Hepatocyte (in vitro differentiated cells): ENCODE results near the gene ZNF189. TPM values are rescaled to one million over a fixed set of nuclear protein-coding genes. Genes with fewer than 3 reads are reported as not detected.

Source experiments
- DNase-seq: peaks from one replicate; pipeline ENCODE4 v3.0.0-alpha.2; 2016; ENCODE audit warnings: low spot score
- H2AFZ ChIP-seq: fragments of 200-600 bp; sonication (generic); 2 replicates; pipeline ENCODE4 v1.6.0; 2016; ENCODE audit warnings: antibody characterized with exemption, mild to moderate bottlenecking
- H3K27ac ChIP-seq: fragments of 200-600 bp; sonication (generic); 2 replicates; pipeline ENCODE4 v1.5.1; 2016; ENCODE audit warnings: mild to moderate bottlenecking
- H3K27me3 ChIP-seq: fragments of 200-600 bp; sonication (generic); 2 replicates; pipeline ENCODE4 v1.6.1; 2016
- H3K36me3 ChIP-seq: fragments of 200-600 bp; sonication (generic); replicated peaks from 2 replicates; pipeline ENCODE4 v1.5.1; 2016; ENCODE audit warnings: low read depth; ENCODE audit not compliant: insufficient read depth
- H3K4me1 ChIP-seq: fragments of 200-600 bp; sonication (generic); 2 replicates; pipeline ENCODE4 v1.5.1; 2016; ENCODE audit warnings: mild to moderate bottlenecking, moderate library complexity; ENCODE audit not compliant: insufficient read depth
- H3K4me2 ChIP-seq: fragments of 200-600 bp; sonication (generic); 2 replicates; pipeline ENCODE4 v1.6.0; 2016
- H3K4me3 ChIP-seq: fragments of 200-600 bp; sonication (generic); 2 replicates; pipeline ENCODE4 v1.5.1; 2016; ENCODE audit warnings: mild to moderate bottlenecking
- H3K79me2 ChIP-seq: fragments of 200-600 bp; sonication (generic); 2 replicates; pipeline ENCODE4 v1.6.0; 2017; ENCODE audit warnings: mild to moderate bottlenecking
- H3K9me2 ChIP-seq: fragments of 200-600 bp; sonication (generic); replicated peaks from 2 replicates; pipeline ENCODE4 v1.6.0; 2017; ENCODE audit warnings: mild to moderate bottlenecking; ENCODE audit not compliant: insufficient read depth
- H3K9me3 ChIP-seq: fragments of 200-600 bp; sonication (generic); 2 replicates; pipeline ENCODE4 v1.5.1; 2016; ENCODE audit warnings: low read depth, mild to moderate bottlenecking
- H4K20me1 ChIP-seq: fragments of 200-600 bp; sonication (generic); 2 replicates; pipeline ENCODE4 v1.6.0; 2016; ENCODE audit warnings: mild to moderate bottlenecking; ENCODE audit not compliant: insufficient read depth, poor library complexity, severe bottlenecking
- EZH2 ChIP-seq: fragments of 200-600 bp; sonication (generic); IDR thresholded peaks from 2 replicates; pipeline ENCODE4 v1.6.1; 2016; ENCODE audit warnings: antibody characterized with exemption, mild to moderate bottlenecking, borderline replicate concordance
- EZH2phosphoT487 ChIP-seq: fragments of 200-600 bp; sonication (generic); IDR thresholded peaks from one replicate; pipeline ENCODE4 v1.6.1; 2018; ENCODE audit warnings: antibody characterized with exemption, mild to moderate bottlenecking, low read depth, moderate library complexity; ENCODE audit not compliant: unreplicated experiment, severe bottlenecking
- WGBS: methylation state at CpG from one replicate; pipeline ENCODE4 v1.1.6; 2016; ENCODE audit warnings: low lambda C conversion rate; ENCODE audit errors: missing lambda C conversion rate; 5-methylcytosine and 5-hydroxymethylcytosine counted together
- polyA plus RNA-seq: library from polyadenylated mRNA; unstranded; fragments of >200 nt; fragmentation: Nextera tagmentation; extraction: Ambion mirVana; gene quantifications from 2 replicates; pipeline ENCODE4 v1.2.1, GENCODE V29; 2016
- total RNA-seq: library from RNA; depleted of rRNA; stranded (reverse); fragments of >200 nt; gene quantifications from 2 replicates; pipeline ENCODE4 v1.2.3, GENCODE V29; 2014
- TF ChIP-seq, protein P1 (sequence below): fragments of 200-600 bp; sonication (generic); IDR thresholded peaks from 2 replicates; pipeline ENCODE4 v1.5.1; 2016; ENCODE audit warnings: antibody characterized with exemption, mild to moderate bottlenecking; ENCODE audit not compliant: poor library complexity

The ZNF189 gene
- total and polyA plus RNA-seq, 2 experiments from 2014 or later: 13.6 to 60.3 TPM

DNA sequence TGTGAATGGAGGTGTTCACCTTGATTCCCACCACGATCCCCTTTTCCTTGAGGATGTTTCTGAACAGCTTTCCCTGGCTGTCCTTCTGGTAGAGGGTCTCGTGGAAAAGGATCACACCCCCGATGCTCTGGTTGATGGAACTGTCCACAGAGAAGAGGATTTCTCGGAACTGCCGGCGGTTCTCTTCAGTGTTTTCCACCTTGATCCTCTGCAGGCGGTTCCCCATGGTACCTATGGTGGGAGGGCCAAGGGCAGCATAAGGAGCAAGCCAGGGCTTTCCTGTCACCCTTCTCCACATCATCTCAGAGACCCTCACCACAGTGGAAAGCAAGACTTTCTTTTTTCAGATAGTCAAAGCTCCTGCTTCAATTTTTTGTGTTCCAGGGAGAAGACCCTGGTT is 31.1 kb downstream of the ZNF189 start:
- Histone ChIP-seq H3K4me3 (no peak overlapping the region), H3K27ac (no peak overlapping the region), H3K27me3 (no peaks in the 10 kb centered on the region), H3K9me2 (no peaks in the 10 kb centered on the region), H3K79me2 (no peaks in the 10 kb centered on the region), H2AFZ (no peak overlapping the region), H4K20me1 (no peaks in the 10 kb centered on the region), H3K36me3 (no peaks in the 10 kb centered on the region), H3K4me1 (no peaks in the 10 kb centered on the region), H3K4me2 (no peak overlapping the region), H3K9me3 (no peaks in the 10 kb centered on the region)
- TF ChIP-seq EZH2phosphoT487: no peak
- TF ChIP-seq EZH2: no peak
- TF ChIP-seq, protein P1, sequence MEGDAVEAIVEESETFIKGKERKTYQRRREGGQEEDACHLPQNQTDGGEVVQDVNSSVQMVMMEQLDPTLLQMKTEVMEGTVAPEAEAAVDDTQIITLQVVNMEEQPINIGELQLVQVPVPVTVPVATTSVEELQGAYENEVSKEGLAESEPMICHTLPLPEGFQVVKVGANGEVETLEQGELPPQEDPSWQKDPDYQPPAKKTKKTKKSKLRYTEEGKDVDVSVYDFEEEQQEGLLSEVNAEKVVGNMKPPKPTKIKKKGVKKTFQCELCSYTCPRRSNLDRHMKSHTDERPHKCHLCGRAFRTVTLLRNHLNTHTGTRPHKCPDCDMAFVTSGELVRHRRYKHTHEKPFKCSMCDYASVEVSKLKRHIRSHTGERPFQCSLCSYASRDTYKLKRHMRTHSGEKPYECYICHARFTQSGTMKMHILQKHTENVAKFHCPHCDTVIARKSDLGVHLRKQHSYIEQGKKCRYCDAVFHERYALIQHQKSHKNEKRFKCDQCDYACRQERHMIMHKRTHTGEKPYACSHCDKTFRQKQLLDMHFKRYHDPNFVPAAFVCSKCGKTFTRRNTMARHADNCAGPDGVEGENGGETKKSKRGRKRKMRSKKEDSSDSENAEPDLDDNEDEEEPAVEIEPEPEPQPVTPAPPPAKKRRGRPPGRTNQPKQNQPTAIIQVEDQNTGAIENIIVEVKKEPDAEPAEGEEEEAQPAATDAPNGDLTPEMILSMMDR: no peak
- DNase-seq: no peak
- WGBS: 90% methylated on average over 7 of the region's 7 CpGs

DNA sequence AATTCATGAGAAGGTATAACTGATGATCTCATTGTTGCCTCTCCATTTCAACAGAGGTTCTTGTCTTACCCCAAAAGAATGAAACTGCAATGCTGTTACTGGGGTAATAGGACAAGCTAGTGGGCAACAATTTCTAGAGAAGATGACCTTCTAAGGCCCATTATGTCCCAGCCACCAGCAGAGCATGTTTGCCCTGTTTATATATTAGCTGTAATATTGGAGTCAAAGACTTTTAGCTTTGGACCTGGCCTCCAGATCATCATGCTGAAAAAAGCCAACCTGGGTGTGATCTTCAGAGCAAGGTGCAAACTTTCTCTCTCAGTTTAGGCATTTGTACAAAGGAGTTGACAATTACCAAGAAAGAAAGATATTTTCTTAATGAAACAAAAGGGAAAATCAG is 33.5 kb downstream of the ZNF189 start:
- Histone ChIP-seq H3K4me2 (no peak overlapping the region), H3K4me3 (no peak overlapping the region), H3K9me2 (no peaks in the 10 kb centered on the region), H3K27me3 (no peaks in the 10 kb centered on the region), H2AFZ (no peak overlapping the region), H3K4me1 (no peaks in the 10 kb centered on the region), H4K20me1 (no peaks in the 10 kb centered on the region), H3K9me3 (no peaks in the 10 kb centered on the region), H3K79me2 (no peaks in the 10 kb centered on the region), H3K36me3 (no peaks in the 10 kb centered on the region), H3K27ac (peak overlapping the region; percentile 65)
- TF ChIP-seq, protein P1: no peak
- TF ChIP-seq EZH2 (no peak), EZH2phosphoT487 (no peak)
- DNase-seq: no peak

DNA sequence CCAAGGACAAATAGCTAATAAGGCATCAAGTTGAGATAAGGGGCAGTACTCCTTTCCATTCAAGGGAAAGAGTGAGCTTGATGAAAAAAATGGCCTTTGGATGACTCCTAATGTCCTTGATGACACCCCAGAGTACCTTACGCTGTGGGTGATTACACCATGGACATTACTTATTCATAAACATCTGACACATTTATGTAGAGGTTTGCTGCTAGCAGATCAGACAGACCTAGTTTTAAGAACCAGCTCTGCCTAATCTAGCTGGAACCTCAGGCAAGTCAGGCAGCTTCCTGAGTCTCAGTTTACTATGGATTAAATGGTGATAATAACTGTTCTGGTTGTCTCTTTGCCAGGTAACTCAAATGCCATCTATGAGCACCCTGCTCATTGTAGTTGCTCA is 34.1 kb downstream of the ZNF189 start:
- no peaks in the 10 kb centered on the region for H3K4me1 ChIP-seq
- TF ChIP-seq EZH2phosphoT487 (no peak), EZH2 (no peak)
- TF ChIP-seq, protein P1: no peak
- H3K9me3 ChIP-seq: no peaks in the 10 kb centered on the region
- no peak for DNase-seq
- no peaks in the 10 kb centered on the region for H3K9me2 ChIP-seq
- no peaks in the 10 kb centered on the region for H3K27me3 ChIP-seq
- peak overlapping the region; percentile 65 for H3K27ac ChIP-seq
- no peaks in the 10 kb centered on the region for H3K79me2 ChIP-seq
- 71% methylated on average over 1 of the region's 1 CpG for WGBS
- no peaks in the 10 kb centered on the region for H3K36me3 ChIP-seq
- no peak overlapping the region for H3K4me3 ChIP-seq
- no peaks in the 10 kb centered on the region for H4K20me1 ChIP-seq
- no peak overlapping the region for H2AFZ ChIP-seq
- peak overlapping the region; percentile 14 for H3K4me2 ChIP-seq

DNA sequence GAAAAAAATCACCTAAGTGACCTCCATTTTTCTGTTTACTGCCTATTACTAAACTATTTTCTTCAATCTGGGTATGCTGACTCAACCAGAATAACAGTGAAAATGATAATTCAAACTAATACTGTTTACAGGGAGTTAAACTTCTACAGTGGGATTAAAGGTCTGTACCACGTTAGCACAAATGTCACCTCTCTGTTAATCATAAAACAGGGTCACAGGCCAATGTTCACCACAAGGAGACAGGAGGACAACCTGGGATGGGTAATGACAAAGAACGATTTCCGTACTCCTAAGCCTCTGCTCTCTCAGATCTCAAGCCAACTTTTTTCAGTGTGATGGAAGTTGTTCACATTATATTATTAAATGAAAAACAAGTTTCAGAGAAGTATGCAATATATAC is 34.6 kb downstream of the ZNF189 start:
- H3K4me3 ChIP-seq: no peak overlapping the region
- H4K20me1 ChIP-seq: no peaks in the 10 kb centered on the region
- H3K79me2 ChIP-seq: no peaks in the 10 kb centered on the region
- H2AFZ ChIP-seq: no peak overlapping the region
- TF ChIP-seq, protein P1: no peak
- TF ChIP-seq EZH2phosphoT487: no peak
- no peak for TF ChIP-seq EZH2
- no peak for DNase-seq
- H3K27me3 ChIP-seq: no peaks in the 10 kb centered on the region
- peak overlapping the region; percentile 14 for H3K4me2 ChIP-seq
- H3K4me1 ChIP-seq: no peaks in the 10 kb centered on the region
- no peaks in the 10 kb centered on the region for H3K9me3 ChIP-seq
- H3K27ac ChIP-seq: peak overlapping the region; percentile 65
- WGBS: 66% methylated on average over 3 of the region's 3 CpGs
- H3K9me2 ChIP-seq: no peaks in the 10 kb centered on the region
- no peaks in the 10 kb centered on the region for H3K36me3 ChIP-seq
